ENCODE results near the gene LY6G5B. TPM values are rescaled to one million over a fixed set of nuclear protein-coding genes. Genes with fewer than 3 reads are reported as not detected.

Gene LY6G5B
- total RNA-seq, 2 experiments from 2014 or later, result 12.3 to 28.7 TPM

DNA sequence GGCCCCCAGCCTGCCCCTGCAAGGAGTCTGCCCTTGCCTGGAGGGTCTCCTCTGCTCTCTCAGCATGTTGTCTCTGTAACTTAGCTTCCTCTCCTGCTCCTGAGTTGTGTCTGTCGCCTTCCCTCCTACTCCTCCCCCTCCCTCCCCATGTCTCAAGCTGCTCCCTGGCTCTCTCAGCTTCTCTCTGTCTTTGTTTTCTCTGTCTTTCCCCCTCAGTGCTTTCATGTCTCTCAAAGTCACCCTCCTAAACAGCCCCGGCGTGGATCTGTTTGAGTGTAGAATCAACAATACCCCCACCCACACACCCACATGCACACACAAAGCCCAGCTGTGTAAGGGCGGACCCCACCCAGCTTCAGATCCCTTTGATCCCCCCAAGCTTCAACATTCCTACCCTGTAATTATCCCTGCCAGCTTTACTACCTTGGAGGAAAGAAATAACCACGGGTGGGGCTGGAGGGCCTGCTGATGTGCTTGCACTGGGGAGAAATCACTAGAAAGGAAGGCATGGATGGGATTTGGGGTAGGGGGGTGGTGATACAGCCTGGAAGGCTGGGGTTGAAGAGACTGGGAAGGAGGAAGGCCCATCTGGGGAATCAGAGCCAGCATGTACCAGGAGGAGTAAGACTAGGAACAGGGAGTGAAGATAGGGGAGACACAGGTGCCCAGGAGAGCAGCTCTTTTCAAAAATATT, 44.4 kb downstream of the LY6G5B start:
- H3K27ac ChIP-seq (ENCODE audit: low read depth, low read length, poor library complexity, severe bottlenecking), result no peak overlapping the region
- H4K20me1 ChIP-seq (ENCODE audit: insufficient read depth, low read length), result no peaks in the 10 kb centered on the region
- no peaks in the 10 kb centered on the region for H3K79me2 ChIP-seq (ENCODE audit: insufficient read depth, low read depth, low read length)
- H3K36me3 ChIP-seq (ENCODE audit: insufficient read depth, low read length), result no peaks in the 10 kb centered on the region
- no peak for DNase-seq (ENCODE audit: low spot score)
- H3K9me3 ChIP-seq (ENCODE audit: low read length), result no peaks in the 10 kb centered on the region
- H3K4me2 ChIP-seq (ENCODE audit: low read length), result no peak overlapping the region
- no TSS peak for BruUV-seq (replicated peaks)
- TF ChIP-seq CTCF (conservative IDR thresholded peaks at IDR 0.05; ENCODE audit: low read length), result no peak
- POLR2A ChIA-PET, result interaction anchor here (0.5 to 1.7 kb wide), 5 partner anchors 11 to 24 kb away, joined by 3 to 7 read pairs (median 3); no protein-coding TSS in a partner anchor
- no peak overlapping the region for H2AFZ ChIP-seq (ENCODE audit: low read length)
- H3K9me2 ChIP-seq (ENCODE audit: insufficient read depth, low read length), result no peaks in the 10 kb centered on the region
- H3K4me3 ChIP-seq (ENCODE audit: low read depth, low read length, poor library complexity, severe bottlenecking), result no peak overlapping the region
- CTCF ChIA-PET (ENCODE audit: unreplicated experiment), result interaction anchor here (0.5 kb wide), 1 partner anchor 121 kb away, joined by 7 read pairs; no protein-coding TSS in a partner anchor
- intact Hi-C loops (cut with micrococcal nuclease; ENCODE audit: unreplicated experiment), result no loop called here
- peaks cover 10% of the 10 kb centered on the region for H3K4me1 ChIP-seq (ENCODE audit: insufficient read depth, low read length, poor library complexity, severe bottlenecking)

GRCh38 chr6:31715022-31715958, 45.5 kb downstream of the LY6G5B start, which contains the start of gene LY6G6D:
Gene LY6G6D (plus strand): TSS chr6:31715348. CDS start chr6:31715356, 8 bp downstream.
- ChIA-PET CTCF (ENCODE audit: unreplicated experiment) (no interaction called here), POLR2A (interaction anchor here (1.0 to 1.7 kb wide), 2 partner anchors 10 to 25 kb away, joined by 3 to 7 read pairs; no protein-coding TSS in a partner anchor)
- H4K20me1 ChIP-seq (ENCODE audit: insufficient read depth, low read length), result no peaks in the 10 kb centered on the region
- intact Hi-C loops (cut with micrococcal nuclease; ENCODE audit: unreplicated experiment), result no loop called here
- TF ChIP-seq CTCF (conservative IDR thresholded peaks at IDR 0.05; ENCODE audit: low read length), result no peak
- TF ChIP-seq EZH2phosphoT487 (IDR thresholded peaks at IDR 0.05; ENCODE audit: borderline replicate concordance, low read depth, low read length), result no peak
- no peak within 1 kb of the TSS for H3K4me3 ChIP-seq (ENCODE audit: low read depth, low read length, poor library complexity, severe bottlenecking)
- H3K36me3 ChIP-seq (ENCODE audit: insufficient read depth, low read length), result no peaks in the 10 kb centered on the region
- no peak for DNase-seq (ENCODE audit: low spot score)
- no peaks in the 10 kb centered on the region for H3K9me3 ChIP-seq (ENCODE audit: low read length)
- H2AFZ ChIP-seq (ENCODE audit: low read length), result no peak within 1 kb of the TSS
- H3K27ac ChIP-seq (ENCODE audit: low read depth, low read length, poor library complexity, severe bottlenecking), result no peak within 1 kb of the TSS
- no peaks in the 10 kb centered on the region for H3K9me2 ChIP-seq (ENCODE audit: insufficient read depth, low read length)
- H3K4me2 ChIP-seq (ENCODE audit: low read length), result no peak within 1 kb of the TSS
- H3K4me1 ChIP-seq (ENCODE audit: insufficient read depth, low read length, poor library complexity, severe bottlenecking), result peaks cover 9% of the 10 kb centered on the region
- no TSS peak for BruUV-seq (replicated peaks)
- no peaks in the 10 kb centered on the region for H3K79me2 ChIP-seq (ENCODE audit: insufficient read depth, low read depth, low read length)
